SK-N-MC (cell line): ENCODE data around the gene CDKAL1.

Source experiments
- DNase-seq: peaks from one replicate; pipeline ENCODE4 v3.0.0-alpha.2; 2011; ENCODE audit warnings: low read depth, low spot score
- H3K27ac ChIP-seq: fragments of 200-600 bp; sonication (generic); 2 replicates; pipeline ENCODE4 v1.5.1; 2016; ENCODE audit warnings: mixed run types
- H3K36me3 ChIP-seq: fragments of 200-600 bp; sonication (generic); 2 replicates; pipeline ENCODE4 v1.6.1; 2017; ENCODE audit warnings: antibody characterized with exemption, low read length, mixed read lengths; ENCODE audit not compliant: insufficient read depth
- H3K4me3 ChIP-seq: fragments of 200-600 bp; sonication (generic); 2 replicates; pipeline ENCODE4 v1.5.1; 2016
- H3K9ac ChIP-seq: fragments of 200-600 bp; sonication (generic); 2 replicates; pipeline ENCODE4 v1.8.0; 2017; ENCODE audit warnings: mixed run types, mixed read lengths; ENCODE audit not compliant: insufficient read length
- H3K9me3 ChIP-seq: fragments of 200-600 bp; sonication (generic); 2 replicates; pipeline ENCODE4 v1.6.1; 2017; ENCODE audit warnings: low read depth, mild to moderate bottlenecking, antibody characterized with exemption, low read length, moderate library complexity, mixed read lengths
- EZH2 ChIP-seq: fragments of 200-600 bp; sonication (generic); IDR thresholded peaks from one replicate; pipeline ENCODE4 v1.6.1; 2017; ENCODE audit warnings: antibody characterized with exemption
- FOXP2 ChIP-seq: optimal IDR thresholded peaks from 2 replicates; pipeline ENCODE3; 2011; ENCODE audit warnings: mild to moderate bottlenecking, moderate library complexity; ENCODE audit not compliant: insufficient read depth; ENCODE audit errors: extremely low read length, control extremely low read depth
- POLR2AphosphoS5 ChIP-seq: IDR thresholded peaks from 2 replicates; pipeline ENCODE4 v1.6.1; 2012; ENCODE audit warnings: mild to moderate bottlenecking, low read depth, low read length, borderline replicate concordance

The CDKAL1 gene

DNA sequence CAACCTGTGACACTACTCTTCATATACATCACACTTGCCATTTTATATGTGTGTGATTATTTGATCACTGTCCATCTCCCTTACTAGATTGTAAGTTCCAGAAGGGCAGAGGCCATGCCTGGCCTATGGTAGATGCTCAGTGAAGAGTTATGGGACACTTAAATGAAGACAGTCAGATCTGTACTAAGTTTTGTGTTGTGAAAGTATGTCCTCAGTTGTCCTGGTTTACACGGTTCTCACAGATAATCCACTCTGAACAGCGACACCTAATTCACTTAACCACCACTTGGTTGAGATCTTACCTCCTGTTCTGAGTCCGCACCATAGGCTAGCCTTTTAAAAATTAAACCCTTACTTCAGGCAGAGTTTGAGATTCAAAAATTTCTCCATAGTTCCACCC lies 625.2 kb downstream of the CDKAL1 start:
- Histone ChIP-seq H3K9me3 (no peaks in the 10 kb centered on the region), H3K9ac (no peak overlapping the region), H3K4me3 (no peak overlapping the region), H3K36me3 (no peaks in the 10 kb centered on the region), H3K27ac (no peak overlapping the region)
- no peak for DNase-seq
- TF ChIP-seq POLR2AphosphoS5 (no peak), FOXP2 (no peak), EZH2 (no peak)

DNA sequence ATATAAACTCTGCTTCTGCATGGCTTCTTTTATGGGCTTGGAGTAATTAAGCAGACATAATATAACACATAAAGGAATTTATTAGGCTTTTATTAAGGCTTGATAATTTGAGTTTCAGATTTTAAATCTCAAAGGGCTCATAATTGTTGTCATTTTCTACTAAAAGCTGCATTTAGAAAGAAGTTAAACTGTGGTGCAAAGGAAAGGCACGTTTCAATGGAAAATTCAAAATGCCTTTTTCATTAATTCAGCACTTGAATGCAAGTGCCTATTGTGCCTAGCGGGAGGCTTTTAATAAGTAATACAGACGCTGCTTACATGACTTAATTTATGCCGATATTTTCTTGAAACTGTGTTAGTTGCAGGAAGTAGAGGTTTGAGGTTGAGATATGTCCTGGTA lies 627.5 kb downstream of the CDKAL1 start:
- Histone ChIP-seq H3K36me3 (no peaks in the 10 kb centered on the region), H3K27ac (0 out of 2 replicates have a peak overlapping the region, but pooled peaks have one; percentile 29), H3K4me3 (peak overlapping the region; percentile 17; the same call in 1 of the 2 replicates), H3K9me3 (no peaks in the 10 kb centered on the region), H3K9ac (no peak overlapping the region)
- peak; percentile 28 for DNase-seq
- TF ChIP-seq EZH2 (no peak), POLR2AphosphoS5 (no peak), FOXP2 (no peak)

DNA sequence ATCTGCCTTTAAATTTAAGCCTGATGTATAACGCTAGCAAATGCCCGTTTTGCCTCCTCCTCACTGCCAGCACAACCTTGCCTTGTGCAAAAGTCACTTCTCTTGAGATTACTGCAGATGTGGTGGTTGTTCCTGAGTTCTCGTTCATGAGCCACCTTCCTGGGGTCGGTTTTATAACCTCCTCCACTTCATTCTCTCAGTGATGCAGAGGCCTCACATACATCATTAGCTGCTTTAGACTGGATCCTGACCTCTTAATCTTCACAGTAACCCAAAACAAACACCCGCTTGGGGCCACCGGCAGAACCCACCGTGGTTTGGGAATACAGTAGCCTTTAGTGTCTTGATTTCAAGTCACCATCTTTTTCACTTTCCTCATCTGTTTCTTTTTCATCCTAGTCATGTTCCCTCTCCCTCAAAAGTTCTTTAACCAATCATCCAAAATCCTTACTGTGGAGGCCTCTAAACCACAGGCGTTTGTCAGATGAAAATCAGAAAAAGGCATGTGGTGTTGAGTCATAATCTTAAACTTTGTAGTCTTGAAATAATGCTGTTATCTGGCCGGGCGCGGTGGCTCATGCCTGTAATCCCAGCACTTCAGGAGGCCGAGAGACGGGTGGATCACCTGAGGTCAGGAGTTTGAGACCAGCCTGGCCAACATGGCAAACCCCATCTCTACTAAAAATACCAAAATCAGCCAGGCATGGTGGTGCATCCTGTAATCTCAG lies 629.0 kb downstream of the CDKAL1 start:
- Histone ChIP-seq H3K9me3 (no peaks in the 10 kb centered on the region), H3K27ac (no peak overlapping the region), H3K9ac (no peak overlapping the region), H3K4me3 (no peak overlapping the region), H3K36me3 (no peaks in the 10 kb centered on the region)
- DNase-seq = no peak
- no peak for TF ChIP-seq POLR2AphosphoS5
- TF ChIP-seq FOXP2 = no peak
- no peak for TF ChIP-seq EZH2

DNA sequence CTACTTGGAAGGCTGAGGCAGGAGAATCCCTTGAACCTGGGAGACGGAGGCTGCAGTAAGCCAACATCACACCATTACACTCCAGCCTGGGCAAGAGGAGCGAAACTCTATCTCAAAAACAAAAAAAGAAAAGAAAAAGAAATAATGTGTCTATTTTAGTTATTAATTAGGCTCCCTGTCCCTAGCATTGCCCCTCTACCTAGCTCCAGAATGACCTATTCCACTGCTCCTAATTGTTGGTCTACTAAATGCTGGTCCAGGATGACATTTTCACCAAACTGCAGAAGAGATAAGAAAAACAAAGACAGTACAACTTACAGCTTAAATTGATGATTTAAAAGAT lies 629.6 kb downstream of the CDKAL1 start:
- H3K27ac ChIP-seq = no peak overlapping the region
- no peaks in the 10 kb centered on the region for H3K9me3 ChIP-seq
- H3K36me3 ChIP-seq = no peaks in the 10 kb centered on the region
- no peak for TF ChIP-seq FOXP2
- no peak for TF ChIP-seq POLR2AphosphoS5
- TF ChIP-seq EZH2 = no peak
- H3K4me3 ChIP-seq = no peak overlapping the region
- DNase-seq = no peak
- H3K9ac ChIP-seq = no peak overlapping the region

DNA sequence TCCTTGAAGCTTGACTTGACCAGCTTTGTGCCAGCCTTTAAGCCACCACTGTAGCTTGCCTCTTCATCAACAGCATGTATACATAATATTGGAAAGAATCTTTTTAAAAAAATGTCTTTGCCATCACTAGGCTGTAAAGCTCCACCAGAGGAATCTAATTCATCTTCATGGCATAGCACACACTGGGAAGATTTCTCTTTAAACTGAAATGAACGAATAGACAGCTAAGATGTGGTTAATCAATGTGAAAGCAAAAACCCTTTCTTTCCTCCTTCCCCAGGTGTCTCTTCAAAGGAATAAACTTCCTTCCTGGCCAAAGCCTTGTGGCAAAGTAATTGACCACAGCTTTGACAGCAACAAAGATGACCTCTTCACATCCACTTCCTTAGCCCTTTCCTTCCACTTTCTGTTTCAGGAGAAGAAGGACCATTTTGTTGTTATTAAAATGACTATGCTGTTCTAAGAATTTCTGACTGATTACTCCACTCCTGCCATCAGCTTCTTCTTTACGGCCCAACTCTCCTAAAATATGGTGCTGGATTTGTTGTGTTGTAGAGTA lies 630.6 kb downstream of the CDKAL1 start:
- Histone ChIP-seq H3K9ac (no peak overlapping the region), H3K27ac (no peak overlapping the region), H3K36me3 (no peaks in the 10 kb centered on the region), H3K9me3 (no peaks in the 10 kb centered on the region), H3K4me3 (no peak overlapping the region)
- TF ChIP-seq EZH2 (no peak), POLR2AphosphoS5 (no peak), FOXP2 (no peak)
- no peak for DNase-seq

DNA sequence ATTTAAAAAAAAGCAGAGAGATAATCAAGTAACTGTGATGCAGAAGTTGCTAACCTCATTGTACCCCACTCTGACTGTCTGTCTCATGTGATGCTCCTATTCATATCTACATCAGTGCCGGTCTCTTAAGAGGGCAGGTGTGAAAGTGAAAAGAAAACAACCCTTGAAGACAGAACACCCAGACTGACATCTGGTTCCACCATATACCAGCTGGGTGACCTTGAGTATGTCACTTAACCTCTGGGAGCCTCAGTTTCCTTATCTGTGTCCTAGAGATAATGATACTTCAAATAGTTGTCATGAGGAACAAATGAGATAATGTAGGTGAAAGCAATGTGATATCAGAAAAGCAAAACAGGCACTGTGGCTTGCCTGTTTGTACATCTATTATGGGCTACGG lies 632.5 kb downstream of the CDKAL1 start:
- DNase-seq = no peak
- Histone ChIP-seq H3K4me3 (no peak overlapping the region), H3K36me3 (no peaks in the 10 kb centered on the region), H3K27ac (no peak overlapping the region), H3K9ac (no peak overlapping the region), H3K9me3 (no peaks in the 10 kb centered on the region)
- no peak for TF ChIP-seq FOXP2
- TF ChIP-seq EZH2 = no peak
- no peak for TF ChIP-seq POLR2AphosphoS5

DNA sequence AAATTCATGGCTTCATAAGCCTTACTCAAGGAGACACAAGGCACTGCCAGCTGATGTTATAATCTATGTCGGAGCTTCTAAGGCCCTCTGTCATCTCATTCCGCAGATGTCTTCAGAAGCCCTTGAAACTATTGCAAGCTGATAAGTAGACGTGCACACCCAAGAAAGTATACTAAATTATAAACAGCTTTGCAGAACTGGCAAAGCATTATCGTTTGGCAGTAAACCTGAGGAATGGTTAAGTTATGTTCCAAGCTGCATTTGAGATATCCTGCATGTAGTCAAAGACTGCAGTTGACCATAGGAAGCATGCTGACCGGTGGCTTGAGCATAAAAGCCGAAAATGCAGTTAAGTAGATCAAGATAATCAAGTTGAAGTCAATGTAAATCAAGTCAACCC lies 633.5 kb downstream of the CDKAL1 start:
- no peaks in the 10 kb centered on the region for H3K36me3 ChIP-seq
- TF ChIP-seq POLR2AphosphoS5 (no peak), EZH2 (no peak), FOXP2 (no peak)
- H3K9me3 ChIP-seq = no peaks in the 10 kb centered on the region
- no peak overlapping the region for H3K9ac ChIP-seq
- H3K4me3 ChIP-seq = no peak overlapping the region
- no peak overlapping the region for H3K27ac ChIP-seq
- DNase-seq = no peak

DNA sequence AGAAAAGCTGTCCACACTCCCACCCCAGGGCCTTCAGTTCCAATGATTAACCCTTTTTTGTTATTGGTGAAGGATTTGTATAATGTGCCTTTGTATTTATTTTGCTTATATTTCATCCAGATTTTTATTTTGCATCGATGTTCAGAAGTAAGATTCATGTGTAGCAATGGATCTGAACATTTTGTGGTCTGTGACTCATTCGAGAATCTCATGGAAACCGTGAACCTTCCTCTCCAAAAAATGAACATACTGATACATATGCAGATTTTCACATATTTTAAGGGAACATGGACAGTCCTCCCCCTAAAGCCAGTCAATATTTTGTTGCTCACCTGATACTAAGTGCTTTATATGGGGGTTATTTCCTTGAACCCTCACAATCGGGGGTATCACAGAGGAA lies 637.5 kb downstream of the CDKAL1 start:
- Histone ChIP-seq H3K27ac (no peak overlapping the region), H3K36me3 (no peaks in the 10 kb centered on the region), H3K4me3 (no peak overlapping the region), H3K9ac (no peak overlapping the region), H3K9me3 (no peaks in the 10 kb centered on the region)
- no peak for TF ChIP-seq FOXP2
- TF ChIP-seq EZH2 = no peak
- TF ChIP-seq POLR2AphosphoS5 = no peak
- no peak for DNase-seq
